HCEC 1CT (cell line): ENCODE data around the gene TMEM8B.
A peak's percentile ranks its signal among the peaks of the same experiment; 100 is the strongest.
"Not testable (repeated sequence)": the region's sequence is repeated elsewhere in the genome, so short reads cannot be mapped to it uniquely, and the experiment has no call there.

Source experiments
- DNase-seq: peaks from one replicate; pipeline ENCODE4 v3.0.0-alpha.2; 2017

The TMEM8B gene

DNA sequence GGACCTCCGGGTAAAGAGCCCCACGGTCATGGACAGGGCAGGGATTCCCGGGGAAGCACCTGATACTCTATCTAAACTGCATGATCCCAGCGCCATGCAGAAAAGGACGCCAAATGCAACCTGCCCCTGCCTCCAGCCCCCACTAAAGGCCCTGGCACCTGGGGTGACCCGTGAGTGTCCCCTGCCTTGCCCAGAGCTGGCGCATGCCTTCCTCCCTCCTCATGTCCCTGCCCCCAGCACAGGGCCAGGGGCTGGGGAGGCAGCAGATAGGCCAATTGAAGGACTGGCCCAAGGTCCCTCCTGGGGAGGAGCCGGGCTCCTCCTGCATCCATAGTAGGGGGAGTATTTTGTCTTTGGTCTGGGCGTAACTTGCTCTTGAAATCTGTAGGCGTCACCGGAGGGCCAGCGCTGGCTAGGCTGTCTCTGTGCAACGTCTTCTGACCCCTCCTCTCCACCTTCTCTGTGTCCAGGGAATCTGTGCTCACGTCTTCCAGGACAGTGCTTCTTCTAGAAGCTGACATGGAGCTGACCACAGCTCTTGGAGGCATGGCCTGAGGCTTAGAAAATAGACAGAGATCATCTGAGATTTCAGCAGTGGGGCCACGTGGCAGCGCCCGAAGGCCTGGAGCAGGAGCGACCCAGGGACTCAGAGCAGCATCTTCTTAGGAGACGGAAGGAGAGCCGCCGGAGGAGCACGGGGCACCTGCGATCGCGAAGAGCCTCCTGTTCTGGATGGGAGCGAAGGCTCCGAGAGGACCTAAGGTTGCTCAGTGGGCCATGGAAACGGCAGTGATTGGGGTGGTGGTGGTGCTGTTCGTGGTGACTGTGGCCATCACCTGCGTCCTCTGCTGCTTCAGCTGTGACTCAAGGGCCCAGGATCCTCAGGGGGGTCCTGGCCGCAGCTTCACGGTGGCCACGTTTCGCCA is 80.9 kb downstream of the TMEM8B start:
- no peak for DNase-seq

DNA sequence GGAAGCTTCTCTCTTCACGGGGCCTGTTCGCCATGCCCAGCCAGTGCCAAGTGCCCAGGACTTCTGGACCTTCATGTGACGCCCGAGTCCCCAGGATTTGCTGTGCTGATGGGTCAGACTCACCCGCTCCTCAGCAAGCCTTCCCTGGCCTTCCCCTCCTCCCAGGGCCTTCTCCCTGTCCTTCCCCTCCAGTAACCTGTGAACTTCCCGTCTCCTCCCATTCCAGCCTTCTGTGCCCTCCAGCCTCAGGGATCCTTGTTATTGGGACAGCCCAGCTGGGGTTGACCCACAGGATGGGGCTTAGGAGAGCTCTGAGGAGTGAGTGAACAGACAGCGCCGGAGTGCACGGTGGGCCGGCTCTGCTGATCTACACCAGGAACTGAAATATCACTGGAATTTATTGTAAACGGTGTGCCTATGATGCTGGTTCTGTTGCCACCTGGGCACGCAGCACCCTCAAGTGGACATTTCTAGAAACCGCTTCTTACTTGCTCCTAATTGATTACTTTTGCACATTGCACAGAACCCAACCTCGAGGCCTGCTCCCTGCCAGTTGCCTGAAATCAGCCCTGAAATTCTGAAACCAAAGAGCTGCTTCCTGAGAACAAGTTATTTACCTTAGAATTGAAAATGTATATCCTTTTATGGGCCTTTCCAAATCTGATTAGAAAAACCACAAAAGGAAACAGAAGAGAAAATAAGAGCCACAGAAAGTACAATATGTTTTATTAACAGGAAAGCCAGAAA is 81.8 kb downstream of the TMEM8B start:
- DNase-seq: peak; percentile 61

GRCh38 chr9:35911690-35912089 is 82.7 kb downstream of the TMEM8B start:
- DNase-seq: no peak

DNA sequence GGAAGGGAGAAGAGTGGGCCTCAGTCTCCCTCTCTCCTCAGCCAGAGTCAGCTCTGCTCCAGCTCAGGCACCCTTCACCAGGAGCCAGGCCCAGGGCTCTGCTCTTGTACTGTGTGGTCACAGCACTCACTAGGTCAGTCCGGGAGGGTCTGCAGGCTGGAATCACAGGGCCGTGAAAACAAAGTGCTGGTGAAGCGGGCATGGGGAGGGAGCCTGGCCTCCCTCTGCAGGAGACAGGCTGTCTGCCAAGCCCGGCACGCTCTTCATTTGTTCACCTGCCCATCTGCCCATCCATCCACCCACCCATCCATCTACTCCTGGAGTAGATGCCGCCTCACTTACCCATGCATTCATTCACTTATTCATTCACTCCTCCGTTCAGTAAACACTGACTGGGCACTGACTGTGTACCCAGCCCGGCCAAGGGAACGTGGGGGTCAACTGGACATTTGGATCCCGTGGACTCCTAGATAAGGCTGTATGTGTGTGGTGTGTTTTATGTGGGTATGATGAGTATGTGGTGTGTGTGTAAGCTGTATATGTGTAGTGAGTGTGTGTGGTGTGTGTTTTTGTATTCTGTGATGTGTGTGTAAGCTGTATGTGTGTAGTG is 83.9 kb downstream of the TMEM8B start:
- no peak for DNase-seq

GRCh38 chr9:35913429-35913828 is 84.4 kb downstream of the TMEM8B start:
- DNase-seq: not testable (repeated sequence)

- DNase-seq: no peak
Observed at GRCh38 chr9:35914301-35914807, 85.3 kb downstream of the TMEM8B start.
